ENCODE measurements around the gene UNC80. TPM values are rescaled to one million over a fixed set of nuclear protein-coding genes. Genes with fewer than 3 reads are reported as not detected.
"Not testable (repeated sequence)": the region's sequence is repeated elsewhere in the genome, so short reads cannot be mapped to it uniquely, and the experiment has no call there.

Gene UNC80
- total RNA-seq: not detected
- long read RNA-seq: 0 reads

- intact Hi-C loops (cut with micrococcal nuclease): no loop called here
- peak; percentile 96 for ATAC-seq
- DNase-seq: peak; percentile 73
Measured at GRCh38 chr2:209771474-209772289, at the start of gene UNC80. Gene UNC80, plus strand, starts transcription at chr2:209771832. Its CDS starts 241 bp downstream, at chr2:209772073.

GRCh38 chr2:209726311-209726710, 45.3 kb upstream of the UNC80 start:
- ATAC-seq (no peak), DNase-seq (no peak)
- intact Hi-C loops (cut with micrococcal nuclease): no loop called here

- intact Hi-C loops (cut with micrococcal nuclease): no loop called here
- no peak for ATAC-seq
Measured at GRCh38 chr2:209727077-209727476, 44.6 kb upstream of the UNC80 start.

GRCh38 chr2:209734805-209735204, 36.8 kb upstream of the UNC80 start:
- no peak for ATAC-seq
- intact Hi-C loops (cut with micrococcal nuclease): no loop called here
- no peak for DNase-seq

More at GRCh38 chr2:209727077-209727476, 44.6 kb upstream of the UNC80 start:
- DNase-seq: no peak

GRCh38 chr2:209741953-209742352, 29.7 kb upstream of the UNC80 start:
- ATAC-seq: no peak
- intact Hi-C loops (cut with micrococcal nuclease): no loop called here
- DNase-seq: no peak

GRCh38 chr2:209753020-209753419, 18.6 kb upstream of the UNC80 start:
- DNase-seq (no peak), ATAC-seq (no peak)
- intact Hi-C loops (cut with micrococcal nuclease): no loop called here

- ATAC-seq: no peak
- DNase-seq: no peak
- intact Hi-C loops (cut with micrococcal nuclease): no loop called here
Measured at GRCh38 chr2:209757163-209757562, 14.5 kb upstream of the UNC80 start.

- ATAC-seq (no peak), DNase-seq (no peak)
- intact Hi-C loops (cut with micrococcal nuclease): no loop called here
Measured at GRCh38 chr2:209761566-209761965, 10.1 kb upstream of the UNC80 start.

- ATAC-seq (no peak), DNase-seq (no peak)
- intact Hi-C loops (cut with micrococcal nuclease): no loop called here
Measured at GRCh38 chr2:209762563-209762962, 9.1 kb upstream of the UNC80 start.

GRCh38 chr2:209763106-209763505, 8.5 kb upstream of the UNC80 start:
- DNase-seq (no peak), ATAC-seq (no peak)
- intact Hi-C loops (cut with micrococcal nuclease): no loop called here

- DNase-seq (no peak), ATAC-seq (no peak)
- intact Hi-C loops (cut with micrococcal nuclease): no loop called here
Measured at GRCh38 chr2:209766613-209767012, 5.0 kb upstream of the UNC80 start.

GRCh38 chr2:209767316-209767715, 4.3 kb upstream of the UNC80 start:
- intact Hi-C loops (cut with micrococcal nuclease): no loop called here

GRCh38 chr2:209768557-209768956, 3.1 kb upstream of the UNC80 start:
- intact Hi-C loops (cut with micrococcal nuclease): no loop called here
- DNase-seq (no peak), ATAC-seq (no peak)

More at GRCh38 chr2:209767316-209767715, 4.3 kb upstream of the UNC80 start:
- DNase-seq: no peak
- no peak for ATAC-seq

GRCh38 chr2:209772290-209772685, 656 bp downstream of the UNC80 start:
- ATAC-seq (no peak), DNase-seq (no peak)
- intact Hi-C loops (cut with micrococcal nuclease): no loop called here

GRCh38 chr2:209773377-209773776, 1.7 kb downstream of the UNC80 start:
- intact Hi-C loops (cut with micrococcal nuclease): no loop called here
- no peak for ATAC-seq
- no peak for DNase-seq

GRCh38 chr2:209787416-209787815, 15.8 kb downstream of the UNC80 start:
- no peak for ATAC-seq
- intact Hi-C loops (cut with micrococcal nuclease): no loop called here
- no peak for DNase-seq

- ATAC-seq: no peak
- intact Hi-C loops (cut with micrococcal nuclease): no loop called here
- DNase-seq: no peak
Measured at GRCh38 chr2:209788925-209789324, 17.3 kb downstream of the UNC80 start.

- ATAC-seq (no peak), DNase-seq (no peak)
- intact Hi-C loops (cut with micrococcal nuclease): no loop called here
Measured at GRCh38 chr2:209790066-209790728, 18.6 kb downstream of the UNC80 start.

GRCh38 chr2:209791151-209791550, 19.5 kb downstream of the UNC80 start:
- ATAC-seq: no peak

GRCh38 chr2:209795425-209795824, 23.8 kb downstream of the UNC80 start:
- intact Hi-C loops (cut with micrococcal nuclease); DNase-seq: not testable (repeated sequence)

More at GRCh38 chr2:209791151-209791550, 19.5 kb downstream of the UNC80 start:
- no peak for DNase-seq
- intact Hi-C loops (cut with micrococcal nuclease): no loop called here

GRCh38 chr2:209805351-209805750, 33.7 kb downstream of the UNC80 start:
- intact Hi-C loops (cut with micrococcal nuclease): no loop called here
- DNase-seq (no peak), ATAC-seq (no peak)

More at GRCh38 chr2:209795425-209795824, 23.8 kb downstream of the UNC80 start:
- not testable (repeated sequence) for ATAC-seq
